GM12865 (cell line): ENCODE results near the gene NBAS.

ENCODE experiments used
- DNase-seq: peaks from one replicate; pipeline ENCODE4 v3.0.0; 2010; ENCODE audit warnings: low read depth
- H3K4me3 ChIP-seq: 2 replicates; pipeline ENCODE4 v1.5.1; 2011; ENCODE audit warnings: mild to moderate bottlenecking, low read depth, low read length, control low read depth
- CTCF ChIP-seq: IDR thresholded peaks from 2 replicates; pipeline ENCODE4 v1.5.1; 2011; ENCODE audit warnings: low read length, control low read depth, low read depth, inconsistent platforms; ENCODE audit not compliant: insufficient read depth; ENCODE audit errors: missing control alignments

The NBAS gene

GRCh38 chr2:15580451-15580850 lies 19.3 kb upstream of the NBAS start:
- H3K4me3 ChIP-seq = no peak overlapping the region
- no peak for DNase-seq
- no peak for TF ChIP-seq CTCF

DNA sequence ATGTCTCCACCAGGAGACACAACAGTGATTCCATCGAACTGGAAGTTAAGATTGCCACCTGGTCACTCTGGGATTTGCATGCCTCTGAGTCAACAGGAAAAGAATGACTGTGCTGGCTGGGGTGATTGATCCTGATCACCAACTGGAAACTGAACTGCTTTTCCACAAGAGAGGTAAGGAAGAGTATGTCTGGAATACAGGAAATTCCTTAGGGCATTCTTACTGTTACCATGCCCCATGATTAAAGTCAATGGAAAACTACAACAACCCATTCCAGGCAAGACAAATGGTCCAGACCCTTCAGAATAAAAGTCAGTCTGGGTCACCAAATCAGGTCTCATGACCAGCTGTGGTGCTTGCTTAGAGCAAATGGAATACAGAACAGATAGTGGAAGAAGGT lies 18.5 kb upstream of the NBAS start:
- H3K4me3 ChIP-seq = no peak overlapping the region
- TF ChIP-seq CTCF = no peak
- DNase-seq = no peak

DNA sequence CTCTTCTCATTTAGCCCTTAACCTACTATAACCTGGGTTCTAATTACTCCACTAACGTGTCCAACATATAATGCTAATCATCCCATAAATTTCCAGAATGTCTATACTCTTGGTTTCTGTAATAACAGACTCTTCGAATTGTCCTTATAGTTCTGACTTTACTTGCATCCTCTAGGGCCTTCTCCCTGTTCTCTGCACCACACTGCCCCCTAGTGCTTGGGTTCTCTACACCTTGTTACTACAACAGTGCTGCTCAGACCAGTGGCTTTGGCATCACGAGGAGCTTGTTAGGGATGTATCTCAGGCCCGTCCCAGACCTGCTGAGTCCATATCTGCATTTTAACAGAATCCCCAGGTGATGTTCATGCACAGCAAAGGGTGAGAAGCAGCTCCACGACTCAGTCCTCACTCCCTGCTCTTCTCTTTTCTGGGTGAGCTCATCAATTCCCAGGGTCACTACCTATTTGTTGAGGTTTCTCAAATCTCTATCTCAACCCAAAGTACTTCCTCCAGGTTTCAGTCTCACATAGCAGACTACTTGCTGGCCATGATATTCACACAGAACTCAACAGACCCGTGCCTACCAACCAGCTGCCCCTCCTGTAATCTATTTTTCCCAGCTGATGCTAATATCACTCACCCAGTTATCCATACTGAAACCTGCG lies 16.1 kb upstream of the NBAS start:
- peak; percentile 88 for DNase-seq
- H3K4me3 ChIP-seq = no peak overlapping the region
- peak; percentile 92 for TF ChIP-seq CTCF

- H3K4me3 ChIP-seq = no peak overlapping the region
- no peak for DNase-seq
- no peak for TF ChIP-seq CTCF
These were observed 10.6 kb upstream of the NBAS start for GRCh38 chr2:15571729-15572128.

GRCh38 chr2:15570104-15570503 lies 9.0 kb upstream of the NBAS start:
- DNase-seq = no peak
- TF ChIP-seq CTCF = no peak
- no peak overlapping the region for H3K4me3 ChIP-seq

GRCh38 chr2:15568874-15569273 lies 7.7 kb upstream of the NBAS start:
- H3K4me3 ChIP-seq = no peak overlapping the region
- DNase-seq = no peak
- TF ChIP-seq CTCF = no peak

DNA sequence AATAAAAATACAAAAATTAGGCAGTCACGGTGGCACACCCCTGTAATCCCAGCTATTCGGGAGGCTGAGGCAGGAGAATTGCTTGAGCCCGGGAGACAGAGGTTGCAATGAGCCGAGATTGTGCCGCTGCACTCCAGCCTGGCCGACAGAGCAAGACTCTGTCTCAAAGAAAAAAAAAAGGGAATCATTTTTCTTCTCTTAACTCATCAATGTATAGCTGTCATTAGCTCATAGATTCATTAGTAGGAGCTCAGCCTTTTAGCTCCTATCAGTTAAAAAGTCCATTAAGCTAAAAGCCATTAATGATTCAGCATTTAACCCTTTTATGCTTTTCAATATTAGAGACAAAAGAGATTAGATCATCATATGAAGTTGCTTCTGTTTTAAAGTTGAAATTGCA lies 5.8 kb upstream of the NBAS start:
- TF ChIP-seq CTCF = no peak
- H3K4me3 ChIP-seq = no peak overlapping the region
- DNase-seq = no peak
